MG63 (cell line): ENCODE data around the gene MARVELD1. TPM values are rescaled to one million over a fixed set of nuclear protein-coding genes. Genes with fewer than 3 reads are reported as not detected.
"Not testable (repeated sequence)": the region's sequence is repeated elsewhere in the genome, so short reads cannot be mapped to it uniquely, and the experiment has no call there.

Experiments used
- DNase-seq: peaks from one replicate; pipeline ENCODE4 v3.0.0-alpha.2; 2020
- H3K27me3 ChIP-seq: fragments of 250-450 bp; sonication (Bioruptor Pico); 2 replicates; pipeline ENCODE4 v1.5.1; 2020; ENCODE audit warnings: mild to moderate bottlenecking, moderate library complexity
- H3K36me3 ChIP-seq: fragments of 250-450 bp; sonication (Bioruptor Pico); 2 replicates; pipeline ENCODE4 v1.5.1; 2020; ENCODE audit warnings: mild to moderate bottlenecking, moderate library complexity
- H3K4me3 ChIP-seq: fragments of 250-450 bp; sonication (Bioruptor Pico); 2 replicates; pipeline ENCODE4 v1.5.1; 2020; ENCODE audit warnings: mild to moderate bottlenecking, moderate library complexity
- H3K9me3 ChIP-seq: fragments of 250-450 bp; sonication (Bioruptor Pico); 2 replicates; pipeline ENCODE4 v1.5.1; 2020; ENCODE audit warnings: mild to moderate bottlenecking, moderate library complexity
- total RNA-seq: library from RNA; depleted of rRNA; stranded (reverse); fragments of >200 nt; shearing (Covaris generic); gene quantifications from 2 replicates; pipeline ENCODE4 v1.2.3, GENCODE V29; 2014; ENCODE audit warnings: low replicate concordance

Gene MARVELD1
- total RNA-seq, 1 experiment from 2014 or later, result 63.5 TPM

DNA sequence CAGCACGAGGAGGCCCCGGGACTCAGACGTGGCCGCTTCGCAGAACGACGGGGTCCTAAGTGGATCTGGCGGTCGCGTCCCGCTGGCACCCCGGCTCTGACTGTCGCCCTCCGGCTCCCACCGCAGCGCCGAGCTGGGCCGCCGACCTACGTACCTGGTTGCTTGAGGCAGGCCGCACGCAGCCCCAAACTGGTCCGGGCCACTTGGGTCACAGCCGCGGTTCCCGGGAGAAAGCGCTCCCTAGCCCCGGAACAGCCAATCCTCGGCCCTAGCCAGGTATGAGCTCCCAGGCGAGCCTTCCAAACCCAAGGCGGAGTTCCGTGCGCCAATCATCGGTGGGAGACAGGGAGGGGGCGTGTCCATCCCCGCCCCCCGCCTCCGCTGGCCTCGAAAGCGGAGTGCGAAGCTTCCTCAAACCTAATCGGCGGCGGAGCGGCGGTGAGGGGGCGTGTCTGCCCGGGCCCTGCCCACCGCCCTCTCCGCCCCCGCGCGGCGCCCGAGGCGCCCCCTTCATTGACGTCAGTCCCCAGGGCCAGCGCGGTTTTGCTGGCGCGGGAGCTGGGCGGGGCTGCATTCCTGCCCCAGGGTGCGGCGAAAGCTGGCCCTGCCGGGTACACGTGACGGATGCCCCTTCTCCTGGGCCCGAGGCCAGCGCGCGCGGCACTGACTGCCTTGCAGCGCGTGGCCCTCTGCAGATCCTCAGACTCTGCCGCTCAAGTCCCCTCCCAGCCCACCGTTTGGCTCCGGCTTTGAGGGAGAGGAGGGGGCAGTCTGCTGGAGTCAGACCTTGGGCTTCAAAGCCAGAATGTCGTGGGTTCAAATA lies 26.4 kb upstream of the MARVELD1 start, which contains the start of gene AVPI1:
AVPI1 (minus strand) TSS at position 280 of the 823 bp plus-strand sequence. CDS start 7,336 bp downstream, outside the sequence.
- Histone ChIP-seq H3K9me3 (no peaks in the 10 kb centered on the region), H3K27me3 (no peaks in the 10 kb centered on the region), H3K4me3 (peak within 1 kb of the TSS; percentile 90), H3K36me3 (peaks cover 5% of the 10 kb centered on the region; the same call in 1 of the 2 replicates)
- DNase-seq, result peak; percentile 98

DNA sequence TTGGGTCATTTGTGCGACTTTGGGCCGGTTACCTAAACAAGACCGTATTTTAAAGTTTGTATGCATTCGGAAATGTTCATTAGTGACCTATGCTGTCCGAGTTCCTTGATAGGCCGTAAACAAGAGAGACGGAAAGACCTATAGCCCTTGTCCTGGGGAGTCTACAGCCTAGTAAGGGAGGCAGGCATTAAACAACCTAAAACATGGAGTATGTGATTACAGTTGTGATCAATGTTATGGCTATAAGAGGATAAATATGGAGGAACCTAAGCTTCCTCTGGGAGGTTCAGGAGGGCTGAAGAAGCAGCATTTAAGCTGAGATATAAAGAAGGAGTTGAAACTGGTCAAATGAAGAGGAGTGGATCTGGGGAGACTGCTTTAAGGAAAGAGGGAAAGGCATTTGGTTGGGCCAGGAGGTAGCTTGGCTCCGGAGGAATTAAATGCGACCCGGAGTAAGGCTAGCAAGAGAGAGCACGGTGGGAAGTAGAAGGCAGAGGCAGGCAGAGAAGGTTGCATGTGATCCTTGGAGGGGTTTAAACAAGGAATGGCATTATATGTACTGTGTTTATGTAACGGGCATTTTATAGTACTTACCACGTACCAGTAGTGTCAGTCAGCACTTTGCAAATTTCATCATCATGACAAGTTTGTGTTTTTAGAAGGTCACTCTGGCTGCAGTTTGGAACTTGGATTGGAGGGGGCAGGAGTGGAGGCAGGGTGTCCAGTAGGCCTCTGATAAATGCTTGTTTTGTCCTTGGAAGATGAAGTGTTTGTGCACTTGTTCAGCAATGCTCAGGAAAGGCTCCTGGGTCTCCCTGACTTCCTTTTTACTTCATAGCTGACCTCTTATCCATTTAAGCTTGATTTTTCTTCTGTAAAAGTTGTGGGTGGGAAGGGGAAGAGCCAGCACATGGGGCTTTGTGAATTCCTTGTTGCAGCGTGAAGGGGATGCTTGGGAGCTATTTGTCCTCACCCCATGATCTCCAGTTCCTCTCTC lies 25.4 kb upstream of the MARVELD1 start:
- DNase-seq, result peak; percentile 55
- Histone ChIP-seq H3K27me3 (no peaks in the 10 kb centered on the region), H3K36me3 (peaks cover 5% of the 10 kb centered on the region; the same call in 1 of the 2 replicates), H3K4me3 (peak overlapping the region; percentile 27), H3K9me3 (no peaks in the 10 kb centered on the region)

DNA sequence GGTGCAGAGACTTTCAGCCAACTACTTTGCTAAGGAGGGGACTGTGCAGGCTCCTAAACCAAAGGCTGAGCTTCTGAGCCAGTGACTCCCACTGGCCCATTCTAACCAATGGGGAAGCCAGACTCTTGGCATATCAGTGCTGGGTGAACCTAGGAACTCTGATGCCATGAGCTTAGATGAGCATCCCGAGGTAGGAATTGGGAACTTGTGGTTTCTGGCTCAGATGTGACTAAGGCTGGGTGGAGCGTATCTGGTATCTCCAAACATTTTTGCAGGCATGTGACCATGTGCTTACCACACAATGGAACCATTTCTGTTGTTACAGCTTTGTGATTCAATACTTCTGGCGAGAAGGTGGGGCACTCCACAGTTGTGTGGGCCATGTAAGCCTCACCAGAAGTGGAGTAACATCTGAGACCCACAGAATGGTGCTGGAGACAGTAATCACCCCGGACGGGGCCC lies 23.9 kb upstream of the MARVELD1 start:
- peaks cover 3% of the 10 kb centered on the region; the same call in 1 of the 2 replicates for H3K36me3 ChIP-seq
- no peak overlapping the region for H3K4me3 ChIP-seq
- H3K9me3 ChIP-seq, result no peaks in the 10 kb centered on the region
- DNase-seq, result peak; percentile 77
- no peaks in the 10 kb centered on the region for H3K27me3 ChIP-seq

DNA sequence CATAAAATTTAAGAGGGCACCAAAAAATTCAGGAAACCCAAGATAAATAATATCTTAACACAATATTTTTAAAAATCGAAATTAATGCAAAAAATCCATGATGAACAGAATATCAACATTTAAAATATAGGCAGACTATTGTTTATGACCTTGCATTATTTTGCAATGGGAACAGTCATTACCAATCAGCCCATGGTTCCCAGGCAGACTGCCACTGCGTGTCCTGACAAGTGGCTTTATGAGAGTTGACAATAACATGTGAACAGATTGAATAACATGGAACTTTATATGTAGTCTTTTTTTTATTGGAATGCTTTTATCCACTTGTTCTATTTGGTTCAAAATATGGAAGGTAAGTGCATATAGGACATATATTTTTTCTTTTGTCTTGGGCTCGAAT lies 23.4 kb upstream of the MARVELD1 start:
- H3K4me3 ChIP-seq, result no peak overlapping the region
- H3K9me3 ChIP-seq, result no peaks in the 10 kb centered on the region
- H3K27me3 ChIP-seq, result no peaks in the 10 kb centered on the region
- H3K36me3 ChIP-seq, result no peaks in the 10 kb centered on the region
- no peak for DNase-seq

DNA sequence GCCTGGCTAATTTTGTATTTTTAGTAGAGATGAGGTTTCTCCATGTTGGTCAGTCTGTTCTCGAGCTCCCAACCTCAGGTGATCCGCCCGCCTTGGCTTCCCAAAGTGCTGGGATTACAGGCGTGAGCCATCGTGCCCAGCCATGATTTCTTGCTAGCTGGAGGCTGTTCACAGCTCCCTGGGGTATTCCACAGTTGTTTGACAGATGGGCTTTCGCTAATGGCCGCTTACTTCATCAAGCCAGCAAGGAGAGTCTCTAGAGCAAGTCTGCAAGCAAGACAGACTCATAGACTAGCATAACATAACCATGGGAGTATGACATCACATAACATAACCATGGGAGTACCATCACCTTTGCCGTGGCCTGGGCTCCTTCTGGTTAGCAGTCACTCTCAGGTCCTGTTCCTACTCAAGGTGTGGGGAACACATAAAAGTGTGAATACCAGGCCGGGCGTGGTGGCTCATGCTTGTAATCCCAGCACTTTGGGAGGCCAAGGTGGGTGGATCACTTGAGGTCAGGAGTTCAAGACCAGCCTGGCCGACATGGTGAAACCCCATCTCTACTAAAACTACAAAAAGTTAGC lies 15.4 kb upstream of the MARVELD1 start:
- not testable (repeated sequence) for H3K9me3 ChIP-seq, H3K27me3 ChIP-seq, DNase-seq, H3K36me3 ChIP-seq, H3K4me3 ChIP-seq

DNA sequence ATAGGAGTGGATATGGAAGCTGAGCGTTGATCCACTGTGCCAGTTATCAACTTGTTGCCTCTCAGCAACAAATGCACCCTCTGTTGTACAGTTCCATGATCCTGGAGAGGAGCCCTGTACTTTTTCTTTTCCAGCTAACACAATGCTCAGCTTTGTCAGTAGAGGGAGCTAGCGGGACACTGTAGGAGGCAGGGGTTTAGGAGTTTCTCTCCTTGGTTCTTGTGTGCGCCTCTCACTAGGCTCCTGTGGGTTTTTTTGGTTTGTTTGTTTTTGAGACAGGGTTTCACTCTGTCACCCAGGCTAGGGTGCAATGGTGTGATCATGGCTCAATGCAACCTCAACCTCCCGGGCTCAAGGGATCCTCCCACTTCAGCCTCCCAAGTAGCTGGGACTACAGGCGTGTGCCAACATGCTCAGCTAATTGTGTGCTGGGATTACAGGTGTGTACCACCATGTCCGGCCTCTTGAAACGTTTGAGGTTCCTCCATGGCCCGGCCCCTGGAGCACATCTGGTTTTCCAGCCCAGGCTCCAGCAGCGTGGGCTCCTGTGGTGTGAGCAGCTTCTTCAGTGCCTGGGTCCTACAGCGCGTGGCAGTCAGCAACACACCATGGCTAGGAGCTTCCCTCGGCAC lies 12.0 kb upstream of the MARVELD1 start:
- H3K9me3 ChIP-seq, result no peaks in the 10 kb centered on the region
- H3K4me3 ChIP-seq, result no peak overlapping the region

DNA sequence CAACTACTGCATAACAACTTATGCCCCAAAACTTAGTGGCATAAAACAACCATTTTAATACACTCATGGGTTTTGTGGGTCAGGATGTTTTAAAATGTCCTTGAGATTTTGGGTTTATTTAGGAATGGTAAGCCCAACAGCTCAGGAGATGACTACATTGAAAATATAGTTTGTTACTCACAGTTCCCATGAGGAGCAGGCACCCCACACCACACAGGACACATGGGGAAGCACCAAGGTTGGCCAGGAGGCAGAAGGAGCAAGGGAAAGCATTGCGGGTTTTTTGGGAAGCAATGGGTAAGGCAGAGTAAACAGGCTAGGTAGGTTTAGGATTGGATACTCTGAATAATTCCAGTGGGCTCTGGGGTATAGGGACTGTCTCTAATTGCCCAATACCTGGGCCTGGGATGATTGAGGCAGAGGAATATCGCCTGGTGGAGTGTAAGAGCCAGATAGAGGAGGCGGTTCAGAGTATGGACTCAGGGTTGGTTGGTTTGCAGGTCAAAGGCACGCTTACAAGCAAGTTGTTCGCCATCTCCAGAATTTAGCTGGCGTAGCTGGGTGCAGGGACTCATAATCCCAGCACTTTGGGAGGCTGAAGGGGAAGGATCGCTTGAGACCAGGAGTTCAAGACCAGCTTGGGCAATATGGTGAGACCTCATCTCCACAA lies 10.0 kb upstream of the MARVELD1 start:
- Histone ChIP-seq H3K27me3 (no peaks in the 10 kb centered on the region), H3K36me3 (no peaks in the 10 kb centered on the region), H3K4me3 (no peak overlapping the region), H3K9me3 (no peaks in the 10 kb centered on the region)
- DNase-seq, result no peak

More for the DNA sequence above, 12.0 kb upstream of the MARVELD1 start:
- Histone ChIP-seq H3K27me3 (no peaks in the 10 kb centered on the region), H3K36me3 (no peaks in the 10 kb centered on the region)
- DNase-seq, result peak; percentile 37

DNA sequence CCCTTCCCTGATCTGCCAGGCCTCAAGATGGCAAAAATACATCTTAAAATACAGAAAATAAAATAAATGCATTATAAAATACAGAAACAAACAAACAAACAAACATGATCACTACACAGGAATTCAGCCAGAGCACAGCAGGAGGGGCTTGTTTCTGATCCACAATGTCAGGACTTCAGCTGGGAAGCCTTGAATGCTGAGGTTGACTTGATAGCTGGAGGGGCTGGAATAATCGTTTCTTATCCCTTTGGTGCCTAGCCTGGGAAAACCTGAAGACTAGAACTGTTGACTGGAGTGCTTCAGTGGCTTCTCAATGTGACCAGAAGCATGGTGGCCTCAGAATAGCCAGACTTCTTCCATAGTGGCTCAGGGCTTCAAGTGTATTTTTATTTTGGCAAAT lies 9.2 kb upstream of the MARVELD1 start:
- Histone ChIP-seq H3K4me3 (no peak overlapping the region), H3K27me3 (no peaks in the 10 kb centered on the region), H3K36me3 (no peaks in the 10 kb centered on the region), H3K9me3 (no peaks in the 10 kb centered on the region)
- DNase-seq, result no peak

DNA sequence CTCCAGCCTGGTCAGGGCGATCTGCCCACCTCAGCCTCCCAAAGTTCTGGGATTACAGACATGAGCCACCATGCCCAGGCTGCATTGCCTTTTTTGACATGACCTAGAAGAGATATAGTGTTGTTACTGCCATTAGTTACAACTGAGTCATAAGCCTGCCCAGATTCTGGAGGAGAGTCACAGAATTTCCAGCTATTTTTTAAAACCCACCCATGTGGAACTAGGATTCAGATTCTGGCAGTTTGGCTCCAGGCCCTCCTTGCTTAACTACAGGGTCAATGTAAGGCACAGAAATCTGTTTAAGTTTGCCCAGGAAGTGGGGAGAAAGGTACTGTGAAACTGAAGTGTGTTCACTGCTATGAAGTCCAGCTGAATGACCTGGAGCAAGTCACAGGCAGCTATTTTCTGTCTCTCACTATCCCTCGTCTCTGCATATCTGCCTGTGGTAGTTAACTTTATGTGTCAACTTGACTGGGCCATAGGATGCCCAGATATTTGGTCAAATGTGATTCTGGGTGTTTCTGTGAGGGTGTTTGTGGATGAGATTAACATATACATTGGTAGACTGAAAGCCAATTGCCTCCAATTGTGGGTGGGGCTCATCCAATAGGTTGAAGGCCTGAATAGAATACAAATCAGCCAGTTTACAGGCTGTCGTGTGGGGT lies 8.4 kb upstream of the MARVELD1 start:
- H3K9me3 ChIP-seq, result no peaks in the 10 kb centered on the region

DNA sequence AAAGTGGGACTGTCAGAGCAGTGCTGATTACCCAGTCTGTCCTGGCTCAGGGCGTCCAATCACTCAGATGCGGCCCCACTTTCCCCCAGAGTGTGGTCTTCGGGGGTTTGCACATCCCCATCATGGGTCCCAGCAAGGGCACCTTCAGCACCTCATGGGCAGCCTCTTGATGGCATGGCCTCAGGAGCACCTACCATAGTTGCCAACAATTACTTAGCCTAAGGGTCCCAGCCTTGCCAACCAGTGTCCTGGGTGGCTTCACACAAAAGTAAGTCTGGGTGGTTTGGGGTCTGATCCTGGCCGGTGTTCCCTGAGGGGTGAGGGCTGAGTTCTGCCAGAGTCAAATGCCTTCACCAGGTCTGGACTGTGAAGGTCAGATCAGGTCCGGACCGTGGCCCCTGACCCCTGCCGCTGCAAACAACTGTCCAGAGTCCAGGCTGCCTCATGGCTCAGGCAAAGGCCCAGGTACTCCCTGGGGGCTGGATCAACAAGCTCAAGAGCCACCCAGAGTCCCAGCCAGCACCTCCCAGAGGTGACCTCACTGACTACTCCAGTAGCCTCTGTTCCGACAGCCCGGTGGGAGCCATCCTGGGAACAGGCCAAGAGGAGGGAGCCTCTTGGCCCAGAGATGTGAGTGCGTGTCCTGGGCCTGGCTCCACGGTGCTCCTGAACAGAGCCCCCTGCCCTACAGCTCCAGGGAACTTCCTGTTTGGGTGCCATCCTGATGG lies 6.2 kb upstream of the MARVELD1 start:
- no peak overlapping the region for H3K4me3 ChIP-seq
- H3K36me3 ChIP-seq, result no peaks in the 10 kb centered on the region
- no peak for DNase-seq
- no peaks in the 10 kb centered on the region for H3K9me3 ChIP-seq
- H3K27me3 ChIP-seq, result no peaks in the 10 kb centered on the region

More for the DNA sequence above, 8.4 kb upstream of the MARVELD1 start:
- no peak for DNase-seq
- H3K4me3 ChIP-seq, result no peak overlapping the region
- no peaks in the 10 kb centered on the region for H3K36me3 ChIP-seq
- no peaks in the 10 kb centered on the region for H3K27me3 ChIP-seq

DNA sequence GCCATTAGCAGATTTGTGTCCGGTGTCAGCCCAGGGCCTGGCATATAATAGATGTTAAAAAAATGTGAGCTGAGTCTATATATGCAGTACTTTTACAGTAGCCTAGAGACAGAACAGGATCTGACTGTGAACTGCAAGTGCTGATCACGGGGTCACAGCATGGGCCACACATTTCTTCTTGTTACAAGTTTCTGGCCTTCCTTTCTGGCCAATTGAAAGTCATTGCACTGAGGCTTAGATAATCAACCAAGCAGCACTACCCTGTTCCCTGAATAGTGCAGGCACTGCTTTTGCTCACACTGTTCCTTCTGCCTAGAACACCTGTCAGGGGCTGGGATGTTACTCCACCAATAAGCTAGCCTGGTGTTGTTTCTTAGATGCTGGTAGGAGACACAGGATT lies 5.4 kb upstream of the MARVELD1 start:
- Histone ChIP-seq H3K27me3 (no peaks in the 10 kb centered on the region), H3K4me3 (no peak overlapping the region), H3K9me3 (no peaks in the 10 kb centered on the region), H3K36me3 (no peaks in the 10 kb centered on the region)
- no peak for DNase-seq

DNA sequence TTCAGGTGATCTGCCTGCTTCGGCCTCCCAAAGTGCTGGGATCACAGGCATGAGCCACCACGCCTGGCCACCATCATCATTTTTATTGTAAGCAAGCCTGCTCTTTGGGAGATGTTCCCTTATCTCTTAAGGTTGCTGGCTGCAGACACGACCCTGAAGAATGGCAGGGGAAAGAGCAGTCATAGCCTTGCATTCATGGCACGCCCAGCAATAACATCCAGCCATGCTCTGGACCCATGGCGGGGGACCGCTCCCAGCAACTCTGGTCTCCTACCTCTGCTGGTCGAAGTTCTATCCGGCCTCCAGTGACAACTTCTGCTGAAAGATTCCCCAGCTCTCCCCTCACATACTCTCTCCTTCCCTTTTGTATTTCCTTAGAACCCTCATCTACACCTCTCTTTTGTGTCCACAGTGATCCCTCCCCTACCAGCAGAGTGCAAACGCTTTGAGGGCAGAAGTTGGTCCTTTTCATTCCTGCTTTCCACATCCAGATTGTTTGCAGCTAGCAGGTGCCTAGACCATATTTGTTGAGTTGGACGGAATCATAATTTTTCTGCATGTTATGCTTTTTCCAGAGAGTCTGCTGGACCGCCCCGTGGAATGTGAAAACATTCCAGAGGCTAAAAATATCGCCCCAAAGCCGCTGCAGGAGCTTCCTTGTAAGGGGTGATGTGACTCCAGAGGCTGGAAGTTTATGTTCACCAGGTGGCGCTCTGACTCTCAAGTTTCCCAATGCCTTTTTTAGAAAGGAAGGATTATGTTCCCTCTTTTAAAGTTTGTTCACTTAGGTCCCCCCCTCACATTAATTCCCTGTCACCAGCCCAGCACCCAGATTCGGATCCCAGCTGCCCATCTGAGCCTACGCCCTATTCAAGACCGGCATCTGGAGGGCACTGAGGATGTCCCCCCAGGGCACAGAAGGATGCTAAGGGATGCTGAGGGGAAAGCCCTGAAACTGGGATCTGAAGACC lies 4.3 kb upstream of the MARVELD1 start:
- no peak overlapping the region for H3K4me3 ChIP-seq
- H3K36me3 ChIP-seq, result no peaks in the 10 kb centered on the region
- H3K27me3 ChIP-seq, result no peaks in the 10 kb centered on the region
- peak; percentile 56 for DNase-seq
- H3K9me3 ChIP-seq, result no peaks in the 10 kb centered on the region

DNA sequence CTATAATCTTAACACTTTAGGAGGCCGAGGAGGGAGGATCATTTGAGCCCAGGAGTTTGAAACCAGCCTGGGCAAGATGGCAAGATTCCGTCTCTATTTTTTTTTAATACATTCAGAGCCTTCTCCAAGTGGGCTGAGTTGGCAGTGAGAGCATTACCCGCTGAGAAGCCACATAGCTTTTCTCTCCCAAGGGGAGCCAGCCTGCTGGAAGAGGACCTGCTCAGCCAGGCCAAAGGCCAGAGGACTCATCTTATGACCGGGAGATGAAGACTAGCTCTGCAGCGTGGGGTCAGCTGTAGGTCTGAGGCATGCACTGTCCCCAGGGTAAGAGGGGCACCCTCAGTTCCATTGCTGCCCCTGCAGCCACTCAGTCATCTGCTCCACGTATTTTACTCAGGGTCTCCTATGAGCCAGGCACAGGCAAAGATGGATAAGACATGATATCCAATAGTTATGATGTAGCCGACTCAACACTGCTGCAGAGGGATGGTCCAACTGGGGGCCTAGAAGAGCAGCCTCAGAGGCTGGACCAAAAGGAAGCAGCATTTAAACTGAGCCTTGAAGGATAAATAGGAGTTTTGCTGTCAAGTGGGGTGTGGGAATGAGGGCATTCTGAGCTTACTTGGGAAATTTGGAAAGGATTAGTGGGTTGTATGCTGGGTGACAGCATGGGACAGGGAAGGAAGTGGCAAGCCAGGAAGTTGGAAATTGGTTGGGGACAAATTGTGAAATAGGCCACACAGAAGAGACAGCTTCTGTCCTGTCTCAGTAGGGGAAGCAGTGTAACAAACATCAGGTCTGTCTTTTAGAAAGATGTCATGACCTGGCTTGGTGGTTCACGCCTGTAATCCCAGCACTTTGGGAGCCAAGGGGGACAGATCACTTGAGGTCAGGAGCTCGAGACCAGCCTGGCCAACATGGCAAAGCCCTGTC lies 1.6 kb upstream of the MARVELD1 start:
- peak; percentile 27 for DNase-seq
- H3K27me3 ChIP-seq, result no peaks in the 10 kb centered on the region
- peaks cover 20% of the 10 kb centered on the region for H3K36me3 ChIP-seq
- H3K9me3 ChIP-seq, result no peaks in the 10 kb centered on the region
- no peak overlapping the region for H3K4me3 ChIP-seq
